HG03280 (cell line): ENCODE data around the gene METRN.
A peak's percentile ranks its signal among the peaks of the same experiment; 100 is the strongest.
"Not testable (repeated sequence)": the region's sequence is repeated elsewhere in the genome, so short reads cannot be mapped to it uniquely, and the experiment has no call there.

Experiments
- ATAC-seq: cut with Tn5 transposase; IDR thresholded peaks from one replicate; pipeline ENCODE4 v1.9.1; 2021; ENCODE audit warnings: mild to moderate bottlenecking, moderate library complexity; ENCODE audit not compliant: unreplicated experiment

The METRN gene

GRCh38 chr16:734208-734980 is 19.5 kb downstream of the METRN start:
- no peak for ATAC-seq

- ATAC-seq = no peak
Measured at GRCh38 chr16:734981-735881, 20.3 kb downstream of the METRN start.

- ATAC-seq = peak; percentile 34
Measured at GRCh38 chr16:735982-736453, 21.1 kb downstream of the METRN start.

GRCh38 chr16:736936-737481 is 22.1 kb downstream of the METRN start:
- ATAC-seq = no peak

GRCh38 chr16:739560-740458 is 24.9 kb downstream of the METRN start:
- no peak for ATAC-seq

- ATAC-seq = no peak
Measured at GRCh38 chr16:740459-740763, 25.5 kb downstream of the METRN start.

GRCh38 chr16:740764-741505 is 26.0 kb downstream of the METRN start, which contains the start of gene CIAO3:
TSS of gene CIAO3 (minus strand) at chr16:740997. CDS start at chr16:740985, 12 bp downstream.
- peak; percentile 66 for ATAC-seq

GRCh38 chr16:741986-742629 is 27.2 kb downstream of the METRN start:
- no peak for ATAC-seq

- ATAC-seq = not testable (repeated sequence)
Measured at GRCh38 chr16:742894-743293, 28.0 kb downstream of the METRN start.

- no peak for ATAC-seq
Measured at GRCh38 chr16:743794-744500, 29.0 kb downstream of the METRN start.

- ATAC-seq = no peak
Measured at GRCh38 chr16:745739-746138, 30.8 kb downstream of the METRN start.

GRCh38 chr16:746637-747036 is 31.7 kb downstream of the METRN start:
- no peak for ATAC-seq

- ATAC-seq = no peak
Measured at GRCh38 chr16:747978-748746, 33.2 kb downstream of the METRN start.

GRCh38 chr16:749010-749409 is 34.1 kb downstream of the METRN start:
- no peak for ATAC-seq

GRCh38 chr16:750485-750884 is 35.6 kb downstream of the METRN start:
- no peak for ATAC-seq

- ATAC-seq = no peak
Measured at GRCh38 chr16:751152-752006, 36.5 kb downstream of the METRN start.

GRCh38 chr16:752007-752312 is 37.0 kb downstream of the METRN start:
- no peak for ATAC-seq
